Adrenal gland (tissue), 12 donors: Measurements from ENCODE around the gene BCL11B. TPM values are rescaled to one million over a fixed set of nuclear protein-coding genes. Genes with fewer than 3 reads are reported as not detected.

Experiments
- DNase-seq, 7 donors: peaks; one replicate each; pipeline ENCODE4 v3.0.0-alpha.2; 2019 to 2020
- H3K27ac ChIP-seq, 5 donors: fragments of 200-600 bp; sonication (generic) in 4 of 5; 1 replicate in 3 of 5; 2 replicates in 2 of 5; pipeline versions ENCODE4 v1.5.1 to v1.8.0; 2016 to 2020; ENCODE audit warnings: mild to moderate bottlenecking in 1 of 5
- H3K27me3 ChIP-seq: fragments of 200-600 bp; 2 replicates; pipeline ENCODE4 v1.8.0; 2021
- H3K36me3 ChIP-seq, 2 donors: fragments of 200-600 bp; replicated peaks in 1 of 2; 1 replicate in 1 of 2; 2 replicates in 1 of 2; pipeline versions ENCODE4 v1.5.1 to v1.8.0; 2018 to 2022
- H3K4me1 ChIP-seq, 2 donors: fragments of 200-600 bp; replicated peaks in 1 of 2; 1 replicate in 1 of 2; 2 replicates in 1 of 2; pipeline versions ENCODE4 v1.5.1 to v1.8.0; 2018 to 2021
- H3K4me3 ChIP-seq, 4 donors: fragments of 200-600 bp; sonication (generic) in 3 of 4; one replicate each; pipeline ENCODE4 v1.5.1; 2016 to 2018
- H3K9me3 ChIP-seq, 3 donors: fragments of 200-600 bp; sonication (generic) in 1 of 3; replicated peaks in 1 of 3; 1 replicate in 2 of 3; 2 replicates in 1 of 3; pipeline versions ENCODE4 v1.5.1 to v1.8.0; 2016 to 2021
- POLR2A ChIP-seq, 2 donors: fragments of 450-650 bp; IDR thresholded peaks; one replicate each; pipeline ENCODE4 v1.6.1; 2017; ENCODE audit warnings: antibody characterized with exemption in 2 of 2, mild to moderate bottlenecking in 2 of 2, moderate library complexity in 1 of 2
- WGBS, 4 donors: extraction: QIAGEN DNeasy Blood & Tissue Kit in 2 of 4; methylation state at CpG; one replicate each; pipeline versions ENCODE4 v1.1.5 to v1.1.7; 2013 to 2017; 5-methylcytosine and 5-hydroxymethylcytosine counted together
- intact Hi-C, 2 donors: fragments of 100-400 bp; cut with DNase I; formaldehyde crosslinking; loops; one replicate each; pipeline versions ENCODE4 v1.14.1 to v1.15.0; 2022 to 2023
- polyA plus RNA-seq, 3 donors: library from polyadenylated mRNA; stranded (reverse); fragments of 200-250 nt in 2 of 3; fragments of 350-450 nt in 1 of 3; fragmentation: Illumina TruSeq in 1 of 3; extraction: RNeasy Lipid Tissue Mini Kit (QIAGEN cat#74804) in 1 of 3; gene quantifications; one replicate each; pipeline ENCODE4 v1.2.3, GENCODE V29; 2013 to 2014
- total RNA-seq, 9 donors: library from RNA; depleted of rRNA in 4 of 9; stranded (reverse); fragments of >200 nt in 4 of 9; fragments of 120-200 nt in 1 of 9; fragmentation: NEBNext Ultra II Directional in 1 of 9; extraction: Animal tissue kit (Norgen Biotek cat#: 25700) in 1 of 9; gene quantifications; one replicate each; pipeline versions ENCODE4 v1.1.0 to v1.2.4, GENCODE V29; 2013 to 2023
- TF ChIP-seq, protein P1 (sequence below), 6 experiments: fragments of 450-650 bp in 4 of 6; fragments of 200-600 bp in 2 of 6; sonication (generic) in 1 of 6; IDR thresholded peaks; 1 replicate in 5 of 6; 2 replicates in 1 of 6; pipeline versions ENCODE4 v1.5.1 to v1.8.0; 2016 to 2021; ENCODE audit warnings: antibody characterized with exemption in 6 of 6, mild to moderate bottlenecking in 2 of 6, moderate library complexity in 1 of 6
- donor health status: healthy with polysubstance abuse.
- donor health status: Bipolar disorder and iron deficiency.
- donor health status: DM: yes; HTN: yes; CAD: no.
- donor health status: DM: no; HTN: no; CAD: no.
- donor health status: DM: no; HTN: no; CAD: no.
- donor health status: DM: yes; HTN: yes; CAD: no.

Gene BCL11B
- total and polyA plus RNA-seq, 12 donors = 0.24 to 3.2 (median 0.54) TPM

GRCh38 chr14:99210333-99210732, 61.7 kb downstream of the BCL11B start:
- no peak overlapping the region for H3K4me3 ChIP-seq
- H3K27ac ChIP-seq = no peak overlapping the region
- no peaks in the 10 kb centered on the region for H3K36me3 ChIP-seq
- no peak for TF ChIP-seq POLR2A (IDR thresholded peaks at IDR 0.05)
- TF ChIP-seq, protein P1, sequence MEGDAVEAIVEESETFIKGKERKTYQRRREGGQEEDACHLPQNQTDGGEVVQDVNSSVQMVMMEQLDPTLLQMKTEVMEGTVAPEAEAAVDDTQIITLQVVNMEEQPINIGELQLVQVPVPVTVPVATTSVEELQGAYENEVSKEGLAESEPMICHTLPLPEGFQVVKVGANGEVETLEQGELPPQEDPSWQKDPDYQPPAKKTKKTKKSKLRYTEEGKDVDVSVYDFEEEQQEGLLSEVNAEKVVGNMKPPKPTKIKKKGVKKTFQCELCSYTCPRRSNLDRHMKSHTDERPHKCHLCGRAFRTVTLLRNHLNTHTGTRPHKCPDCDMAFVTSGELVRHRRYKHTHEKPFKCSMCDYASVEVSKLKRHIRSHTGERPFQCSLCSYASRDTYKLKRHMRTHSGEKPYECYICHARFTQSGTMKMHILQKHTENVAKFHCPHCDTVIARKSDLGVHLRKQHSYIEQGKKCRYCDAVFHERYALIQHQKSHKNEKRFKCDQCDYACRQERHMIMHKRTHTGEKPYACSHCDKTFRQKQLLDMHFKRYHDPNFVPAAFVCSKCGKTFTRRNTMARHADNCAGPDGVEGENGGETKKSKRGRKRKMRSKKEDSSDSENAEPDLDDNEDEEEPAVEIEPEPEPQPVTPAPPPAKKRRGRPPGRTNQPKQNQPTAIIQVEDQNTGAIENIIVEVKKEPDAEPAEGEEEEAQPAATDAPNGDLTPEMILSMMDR (IDR thresholded peaks at IDR 0.05) = no peak
- H3K4me1 ChIP-seq = no peaks in the 10 kb centered on the region
- intact Hi-C loops = no loop called here
- no peaks in the 10 kb centered on the region for H3K27me3 ChIP-seq
- 68 to 80% (median 75%) methylated on average over 8 of the region's 8 CpGs for WGBS, 4 donors
- H3K9me3 ChIP-seq = no peaks in the 10 kb centered on the region
- DNase-seq = no peak

- Histone ChIP-seq H3K27me3 (no peaks in the 10 kb centered on the region), H3K4me3 (no peak overlapping the region), H3K36me3 (no peaks in the 10 kb centered on the region), H3K27ac (no peak overlapping the region), H3K4me1 (no peaks in the 10 kb centered on the region), H3K9me3 (no peaks in the 10 kb centered on the region)
- no peak for TF ChIP-seq POLR2A (IDR thresholded peaks at IDR 0.05)
- TF ChIP-seq, protein P1 (IDR thresholded peaks at IDR 0.05) = no peak
- no peak for DNase-seq
- intact Hi-C loops = no loop called here
- 72 to 87% (median 80%) methylated on average over 3 to 7 of the region's 7 CpGs for WGBS, 4 donors
Measured at GRCh38 chr14:99209409-99209808, 62.6 kb downstream of the BCL11B start.

DNA sequence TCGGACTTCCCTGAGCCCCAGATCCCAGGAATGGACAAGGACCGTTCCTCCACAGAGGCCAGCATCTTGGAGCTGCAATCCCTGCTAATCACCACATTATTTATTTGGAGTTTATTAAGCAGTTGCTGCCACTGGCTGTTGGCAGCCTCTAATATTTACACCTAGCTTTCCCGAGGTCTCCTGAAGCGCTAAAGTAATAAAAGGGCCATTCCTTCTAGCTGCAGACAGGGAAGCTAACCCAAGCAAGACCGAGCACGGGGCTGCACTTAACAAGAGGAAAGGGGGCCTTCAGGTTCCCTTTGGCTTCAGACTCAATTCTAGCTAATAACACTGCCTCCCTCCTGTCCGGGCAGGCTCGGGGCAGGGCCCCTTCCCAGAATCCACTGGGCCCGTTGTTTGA, 63.7 kb downstream of the BCL11B start:
- H3K27ac ChIP-seq = no peak overlapping the region
- intact Hi-C loops = no loop called here
- 72 to 81% (median 74%) methylated on average over 9 of the region's 9 CpGs for WGBS, 4 donors
- no peak for DNase-seq
- H3K4me1 ChIP-seq = no peaks in the 10 kb centered on the region
- H3K9me3 ChIP-seq = no peaks in the 10 kb centered on the region
- H3K4me3 ChIP-seq = no peak overlapping the region
- H3K36me3 ChIP-seq = no peaks in the 10 kb centered on the region
- TF ChIP-seq, protein P1 (IDR thresholded peaks at IDR 0.05) = no peak
- no peak for TF ChIP-seq POLR2A (IDR thresholded peaks at IDR 0.05)
- H3K27me3 ChIP-seq = no peaks in the 10 kb centered on the region

DNA sequence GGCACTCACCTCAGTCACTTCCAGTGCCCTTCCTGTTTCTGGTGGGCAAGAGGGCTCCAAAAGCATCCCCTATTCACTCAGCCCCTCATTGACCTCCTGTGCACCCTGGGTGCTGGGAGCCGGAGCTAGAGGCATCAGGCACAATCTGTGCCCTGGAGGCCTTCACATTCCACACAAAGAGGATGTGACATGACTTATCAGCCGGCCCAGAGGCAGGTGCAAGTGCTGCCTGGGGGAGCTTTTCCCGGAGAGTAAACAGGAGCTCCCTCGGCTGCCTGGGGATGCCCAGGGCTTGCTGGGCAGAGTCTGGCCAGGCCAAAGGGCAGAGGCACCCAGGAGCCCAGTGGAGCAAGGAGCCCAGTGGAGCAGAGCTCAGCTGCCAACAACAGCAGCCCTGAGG, 64.5 kb downstream of the BCL11B start:
- intact Hi-C loops = no loop called here
- Histone ChIP-seq H3K4me3 (no peak overlapping the region), H3K4me1 (no peaks in the 10 kb centered on the region), H3K27ac (no peak overlapping the region), H3K27me3 (no peaks in the 10 kb centered on the region), H3K9me3 (no peaks in the 10 kb centered on the region), H3K36me3 (no peaks in the 10 kb centered on the region)
- WGBS, 4 donors = 67 to 83% (median 76%) methylated on average over 2 to 4 of the region's 4 CpGs; no CpG with 5 or more reads in 1 of the 4 donors
- TF ChIP-seq, protein P1 (IDR thresholded peaks at IDR 0.05) = no peak
- TF ChIP-seq POLR2A (IDR thresholded peaks at IDR 0.05) = no peak
- DNase-seq = no peak
